Brain microvascular endothelial cell (primary cell): Measurements from ENCODE around the gene DOCK9.

Experiments
- DNase-seq: peaks from one replicate; pipeline ENCODE4 v3.0.0-alpha.2; 2020
- H3K27ac ChIP-seq: fragments of 250-450 bp; sonication (Bioruptor Pico); 2 replicates; pipeline ENCODE4 v1.5.1; 2020; ENCODE audit warnings: mild to moderate bottlenecking, moderate library complexity
- H3K27me3 ChIP-seq: fragments of 250-450 bp; sonication (Bioruptor Pico); replicated peaks from 2 replicates; pipeline ENCODE4 v1.5.1; 2020; ENCODE audit warnings: mild to moderate bottlenecking
- H3K36me3 ChIP-seq: fragments of 250-450 bp; sonication (Bioruptor Pico); replicated peaks from 2 replicates; pipeline ENCODE4 v1.5.1; 2020; ENCODE audit warnings: mild to moderate bottlenecking
- H3K4me3 ChIP-seq: 2 replicates; pipeline ENCODE4 v1.5.1; 2011; ENCODE audit warnings: low read depth, mild to moderate bottlenecking, control low read depth, low read length, moderate library complexity
- CTCF ChIP-seq: IDR thresholded peaks from 2 replicates; pipeline ENCODE4 v1.5.1; 2011; ENCODE audit warnings: low read depth, mild to moderate bottlenecking, moderate library complexity, low read length, control low read depth, inconsistent platforms; ENCODE audit errors: missing control alignments
- in situ Hi-C: cut with HindIII; loops from 2 replicates; pipeline ENCODE4 v1.10.0; 2017; ENCODE audit warnings: low sequenced_read_pairs, low pct_ligation_motif_present

The DOCK9 gene

GRCh38 chr13:98771838-98772611, 205.8 kb downstream of the DOCK9 start:
- no peak for TF ChIP-seq CTCF
- H3K4me3 ChIP-seq: no peak overlapping the region
- no peak overlapping the region for H3K27ac ChIP-seq
- DNase-seq: no peak
- H3K36me3 ChIP-seq: no peaks in the 10 kb centered on the region
- in situ Hi-C loops: no loop called here
- no peaks in the 10 kb centered on the region for H3K27me3 ChIP-seq

GRCh38 chr13:98769736-98770135, 208.1 kb downstream of the DOCK9 start:
- DNase-seq: no peak
- Histone ChIP-seq H3K27me3 (no peaks in the 10 kb centered on the region), H3K36me3 (no peaks in the 10 kb centered on the region), H3K27ac (no peak overlapping the region), H3K4me3 (no peak overlapping the region)
- in situ Hi-C loops: no loop called here
- TF ChIP-seq CTCF: no peak

- Histone ChIP-seq H3K27ac (no peak overlapping the region), H3K27me3 (no peaks in the 10 kb centered on the region), H3K36me3 (no peaks in the 10 kb centered on the region), H3K4me3 (no peak overlapping the region)
- no peak for TF ChIP-seq CTCF
- in situ Hi-C loops: no loop called here
- DNase-seq: no peak
Observed at GRCh38 chr13:98768522-98768921, 209.3 kb downstream of the DOCK9 start.

- no peak overlapping the region for H3K4me3 ChIP-seq
- TF ChIP-seq CTCF: no peak
- no peaks in the 10 kb centered on the region for H3K27me3 ChIP-seq
- no peak for DNase-seq
- no peak overlapping the region for H3K27ac ChIP-seq
- no peaks in the 10 kb centered on the region for H3K36me3 ChIP-seq
- in situ Hi-C loops: no loop called here
Observed at GRCh38 chr13:98766697-98767096, 211.2 kb downstream of the DOCK9 start.

GRCh38 chr13:98765996-98766519, 211.8 kb downstream of the DOCK9 start:
- Histone ChIP-seq H3K27me3 (no peaks in the 10 kb centered on the region), H3K27ac (no peak overlapping the region), H3K4me3 (no peak overlapping the region), H3K36me3 (no peaks in the 10 kb centered on the region)
- DNase-seq: no peak
- TF ChIP-seq CTCF: no peak
- in situ Hi-C loops: no loop called here
